ENCODE results near the gene SRGAP1.

- TF ChIP-seq CTCF (IDR thresholded peaks at IDR 0.05) (no peak), POLR2AphosphoS5 (IDR thresholded peaks at IDR 0.05) (no peak), POLR2A (IDR thresholded peaks at IDR 0.05) (no peak), EP300 (IDR thresholded peaks at IDR 0.05) (no peak)
Observed at GRCh38 chr12:64123448-64123847, 278.9 kb downstream of the SRGAP1 start.

Measured in gastroesophageal sphincter (tissue), 3 donors.